Measurements from ENCODE around the gene NR4A2.

Gene NR4A2

DNA sequence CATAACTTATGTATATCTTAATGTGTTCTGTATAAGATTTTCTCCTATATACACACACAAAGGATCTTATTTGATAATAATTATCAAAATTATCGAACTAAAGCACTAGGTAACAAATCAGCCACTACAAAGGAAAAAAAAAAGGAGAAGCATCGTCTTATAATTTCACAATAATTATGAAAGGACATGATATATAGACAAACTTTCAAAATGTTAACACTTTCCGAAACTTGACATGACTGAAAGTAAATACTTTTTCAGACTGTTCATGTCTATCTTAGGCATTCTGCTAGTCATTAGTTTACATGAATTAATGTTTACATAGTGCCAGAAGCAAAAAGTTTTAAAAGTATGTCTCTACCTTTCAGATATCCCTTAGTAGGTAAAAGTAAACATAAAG lies 7.3 kb upstream of the NR4A2 start:
- no peak for DNase-seq

GRCh38 chr2:156339110-156339847 lies 6.8 kb upstream of the NR4A2 start:
- peak; percentile 62 for DNase-seq

- DNase-seq = peak; percentile 58
Observed at GRCh38 chr2:156338578-156338977, 6.1 kb upstream of the NR4A2 start.

GRCh38 chr2:156334496-156335478 lies 2.3 kb upstream of the NR4A2 start:
- DNase-seq = peak; percentile 74

GRCh38 chr2:156333951-156334495 lies 1.5 kb upstream of the NR4A2 start:
- DNase-seq = peak; percentile 19

DNA sequence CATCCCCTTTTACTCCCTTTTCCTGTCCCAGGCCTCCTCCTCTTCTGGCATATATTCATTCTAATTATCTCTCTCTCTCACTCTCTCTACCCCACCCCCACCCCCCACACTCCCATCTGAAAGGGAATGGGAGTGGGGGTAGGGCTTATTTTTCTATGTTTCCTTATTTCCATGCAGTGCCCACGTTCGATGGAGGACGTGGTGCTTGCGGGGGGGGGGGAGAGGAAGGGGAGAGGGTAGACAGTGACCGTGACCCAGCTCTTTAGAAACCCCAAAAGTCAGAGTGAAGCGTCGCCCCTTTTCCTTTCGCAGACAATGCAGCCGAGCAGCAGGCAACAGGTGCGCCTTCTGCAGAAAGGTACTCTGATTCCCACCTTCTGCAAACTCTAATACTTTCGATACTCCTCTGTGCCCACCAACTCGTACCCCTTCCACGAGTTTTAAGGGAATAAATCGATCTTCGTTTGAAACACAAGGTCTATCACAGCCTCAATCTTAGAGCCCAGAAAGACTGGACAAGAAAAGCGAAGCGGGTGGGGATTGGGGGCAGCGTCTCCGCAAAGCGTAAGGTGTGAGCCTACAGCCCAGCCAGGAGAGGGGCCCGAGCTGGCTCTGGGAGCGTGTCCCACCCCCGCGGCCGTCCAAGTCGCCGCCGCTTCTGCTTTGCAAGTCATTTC lies 891 bp upstream of the NR4A2 start:
- DNase-seq = no peak

GRCh38 chr2:156332284-156332533 lies 312 bp downstream of the NR4A2 start:
- DNase-seq = no peak

DNA sequence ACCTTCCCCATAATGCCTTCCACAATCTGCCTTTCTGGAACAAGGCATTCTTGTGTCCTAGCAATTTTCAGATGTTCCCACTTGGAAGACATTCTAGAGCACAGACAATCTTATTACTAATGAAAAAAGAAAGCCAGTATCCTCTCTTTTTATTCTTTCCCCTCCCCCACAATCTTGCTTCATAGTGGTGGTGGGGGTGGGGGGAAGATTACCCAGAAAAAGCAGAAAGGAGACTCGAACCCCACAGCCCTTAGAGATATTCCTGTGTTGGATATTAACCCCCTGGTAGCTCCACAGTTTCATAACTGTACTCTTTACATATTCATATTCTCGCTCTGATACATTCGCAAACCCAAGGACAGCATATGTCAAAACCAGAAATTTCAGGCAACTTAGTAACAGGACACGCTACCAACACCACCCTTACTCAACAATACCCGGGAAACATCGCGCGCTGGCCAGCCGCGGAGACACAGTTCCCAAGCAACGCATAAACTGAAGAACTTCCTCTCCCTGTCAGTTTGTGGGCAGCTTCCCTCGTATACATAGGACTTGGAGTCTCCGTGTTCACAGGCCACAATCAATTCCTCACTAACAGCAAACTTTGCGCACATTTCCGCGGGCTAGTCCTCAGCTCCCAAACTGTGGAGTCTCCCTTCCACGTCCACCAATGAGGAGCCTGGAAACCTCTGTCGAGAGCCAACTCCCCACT lies 793 bp downstream of the NR4A2 start:
- DNase-seq = peak; percentile 59

GRCh38 chr2:156329927-156330726 lies 2.4 kb downstream of the NR4A2 start:
- no peak for DNase-seq

DNA sequence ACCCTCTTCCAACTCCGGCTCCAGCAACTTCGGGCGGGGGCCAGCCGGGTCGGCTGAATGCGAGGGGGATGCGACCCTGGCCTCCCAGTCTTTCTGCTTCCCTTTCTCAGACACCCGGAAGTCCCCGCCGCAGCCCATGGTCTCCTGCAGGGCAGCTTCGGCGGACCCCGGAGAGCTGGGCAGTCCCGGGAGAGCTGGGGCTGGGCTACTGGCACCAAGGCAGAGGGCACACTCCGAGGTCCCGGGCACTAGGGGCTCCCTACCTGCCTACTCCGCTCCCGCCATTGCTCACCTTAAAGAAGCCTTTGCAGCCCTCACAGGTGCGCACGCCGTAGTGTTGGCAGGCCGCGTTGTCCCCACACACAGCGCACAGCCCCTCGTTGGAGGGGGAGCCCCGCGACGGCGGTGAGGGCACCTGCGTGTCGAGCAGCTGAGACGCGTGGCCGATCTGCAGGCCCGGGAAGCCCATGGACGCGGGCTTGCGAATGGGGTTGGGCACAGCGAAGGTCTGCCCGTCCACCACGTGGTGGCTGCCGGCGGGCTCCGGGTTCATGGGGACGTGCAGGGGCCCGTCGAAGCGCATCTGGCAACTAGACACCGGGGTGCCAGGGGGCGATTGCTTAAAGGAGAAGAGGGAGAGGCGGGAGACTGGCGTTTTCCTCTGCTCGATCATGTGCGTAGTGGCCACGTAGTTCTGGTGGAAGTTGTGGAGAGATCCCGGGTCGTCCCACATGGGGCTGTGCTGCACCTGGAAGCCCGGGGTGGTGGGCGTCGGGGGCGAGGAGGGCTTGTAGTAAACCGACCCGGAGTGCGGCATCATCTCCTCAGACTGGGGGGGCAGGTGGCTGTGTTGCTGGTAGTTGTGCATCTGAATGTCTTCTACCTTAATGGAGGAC lies 3.2 kb downstream of the NR4A2 start:
- no peak for DNase-seq

DNA sequence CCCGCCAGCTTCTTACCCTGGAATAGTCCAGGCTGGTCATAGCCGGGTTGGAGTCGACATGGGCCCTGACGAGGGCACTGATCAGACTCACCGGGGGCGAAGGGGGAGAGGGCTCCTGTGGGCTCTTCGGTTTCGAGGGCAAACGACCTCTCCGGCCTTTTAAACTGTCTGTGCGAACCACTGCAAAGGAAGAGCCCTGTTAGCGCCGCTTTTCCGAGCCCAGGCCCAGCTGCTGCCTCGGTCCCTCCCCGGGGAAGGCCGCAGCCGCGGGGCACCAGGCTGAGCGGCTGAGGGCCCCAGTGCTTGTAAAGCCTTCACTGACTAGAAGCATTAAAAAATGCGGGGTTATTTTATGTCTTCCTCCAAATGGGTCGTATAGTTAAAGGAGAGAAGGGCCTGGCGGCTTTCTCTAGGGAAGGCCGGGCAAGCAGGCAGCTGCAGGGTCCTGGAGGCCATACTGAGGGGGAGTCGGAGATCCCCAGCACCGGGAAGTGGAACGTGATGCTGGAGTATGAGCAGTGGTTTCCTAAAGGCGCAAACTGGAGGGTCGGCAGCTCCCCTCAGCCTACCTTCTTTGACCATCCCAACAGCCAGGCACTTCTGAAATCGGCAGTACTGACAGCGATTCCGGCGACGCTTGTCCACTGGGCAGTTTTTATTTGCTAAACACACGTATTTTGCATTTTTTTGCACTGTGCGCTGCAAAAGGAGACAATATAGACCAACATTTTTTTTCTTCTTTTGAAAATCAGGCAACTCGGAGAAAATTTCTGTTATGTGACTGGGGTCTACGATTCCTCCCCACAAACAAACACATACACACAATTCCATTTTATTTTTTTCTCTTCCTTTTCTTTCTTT lies 4.5 kb downstream of the NR4A2 start:
- no peak for DNase-seq

GRCh38 chr2:156326526-156327095 lies 5.9 kb downstream of the NR4A2 start:
- DNase-seq = no peak

DNA sequence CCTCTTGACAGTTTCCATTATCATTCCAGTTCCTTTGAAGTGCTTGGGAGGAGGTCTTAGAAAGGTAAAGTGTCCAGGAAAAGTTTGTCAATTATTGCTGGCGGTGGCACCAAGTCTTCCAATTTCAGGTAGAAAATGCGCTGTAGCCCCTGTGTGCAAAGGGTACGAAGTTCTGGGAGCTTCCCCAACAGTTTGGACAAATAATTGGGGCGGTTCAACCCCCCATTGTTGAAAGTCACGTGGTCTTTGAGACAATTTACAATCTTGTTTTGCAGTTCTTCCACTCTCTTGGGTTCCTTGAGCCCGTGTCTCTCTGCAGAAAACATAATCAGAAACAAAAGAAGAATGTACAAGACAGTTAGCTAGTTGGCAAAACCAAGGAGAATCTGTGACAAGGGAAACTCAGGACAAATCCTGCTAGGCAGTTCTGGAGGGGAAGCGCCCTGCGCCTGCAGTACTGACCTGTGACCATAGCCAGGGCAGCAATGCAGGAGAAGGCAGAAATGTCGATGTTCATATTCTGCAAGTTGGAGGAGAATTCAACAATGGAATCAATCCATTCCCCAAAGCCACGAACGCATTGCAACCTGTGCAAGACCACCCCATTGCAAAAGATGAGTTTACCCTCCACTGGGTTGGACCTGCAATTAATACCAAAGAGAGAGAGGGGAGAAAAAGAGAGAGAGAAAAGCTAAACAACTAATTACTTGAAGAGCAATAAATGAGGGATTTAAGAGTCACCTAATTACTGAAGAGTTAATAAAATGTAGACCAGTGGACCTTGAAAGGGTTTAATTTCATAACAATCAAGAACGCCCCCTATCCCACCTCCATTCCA lies 6.6 kb downstream of the NR4A2 start:
- DNase-seq = no peak

GRCh38 chr2:156323754-156324153 lies 8.8 kb downstream of the NR4A2 start:
- no peak for DNase-seq

GRCh38 chr2:156322686-156323231 lies 9.8 kb downstream of the NR4A2 start:
- no peak for DNase-seq

DNA sequence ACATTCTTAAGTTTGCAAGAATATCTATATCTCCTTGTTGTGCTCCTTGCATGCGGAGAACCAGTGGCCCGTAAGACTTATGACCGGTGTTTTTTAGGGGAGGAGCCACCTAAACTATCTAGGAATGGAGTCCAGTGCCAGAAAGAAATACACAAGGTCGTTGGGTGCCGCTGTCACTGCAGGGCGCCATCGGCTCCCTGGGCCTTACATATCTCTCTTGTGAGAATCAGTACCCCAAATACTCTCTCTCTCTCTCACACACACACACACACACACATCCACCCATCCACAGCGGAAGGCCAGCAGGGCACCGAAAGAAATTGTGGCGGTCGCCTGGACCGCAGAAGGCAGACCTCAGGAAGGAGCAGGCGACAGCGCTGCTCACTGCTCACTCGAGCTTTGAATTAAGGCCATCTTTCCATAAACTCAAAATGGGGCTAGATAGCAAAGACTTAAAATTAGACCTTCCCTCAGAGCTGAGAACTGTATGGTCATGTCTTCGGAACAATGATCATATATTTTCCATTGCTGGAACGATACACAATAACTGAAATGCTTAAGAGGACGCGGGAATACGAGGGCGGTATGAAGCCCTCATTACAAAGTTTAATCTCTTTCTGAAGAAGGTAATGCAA lies 10.4 kb downstream of the NR4A2 start:
- no peak for DNase-seq

DNA sequence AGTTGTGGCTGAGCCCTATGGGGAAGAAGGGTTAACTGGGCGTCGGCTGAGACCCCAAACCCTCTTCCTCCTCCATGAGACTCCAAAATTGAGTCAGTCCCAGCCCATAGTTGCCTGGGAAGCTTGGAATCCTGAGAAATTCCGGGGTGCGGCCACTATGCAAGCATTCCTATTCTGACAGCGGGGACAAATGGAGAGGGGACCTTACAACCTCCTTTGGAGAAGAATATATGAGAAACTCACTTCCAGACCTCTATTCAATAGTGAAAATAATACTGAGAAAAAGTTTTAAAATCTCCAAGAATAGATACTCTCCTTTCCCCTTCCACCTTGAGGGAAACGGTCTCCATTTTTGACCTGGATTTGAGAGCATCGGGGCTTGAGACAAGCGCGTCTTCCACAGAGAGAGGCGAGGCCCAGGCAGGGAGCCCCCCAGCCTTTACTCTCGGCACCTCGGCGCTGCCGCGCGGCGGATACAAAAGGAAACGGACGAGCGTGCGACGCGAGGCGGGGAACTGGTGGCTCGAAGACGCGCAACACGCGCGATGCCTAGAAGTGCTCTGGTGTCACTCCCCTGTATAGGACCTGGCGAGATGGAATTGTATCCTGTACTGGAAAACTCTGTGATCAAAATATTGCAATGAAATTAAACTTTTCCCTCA lies 11.1 kb downstream of the NR4A2 start:
- DNase-seq = no peak
